ENCODE measurements around the gene FNDC10. TPM values are rescaled to one million over a fixed set of nuclear protein-coding genes. Genes with fewer than 3 reads are reported as not detected.

Gene FNDC10
- total RNA-seq, 4 donors from 2014 or later: 1.5 to 4.6 (median 3.7) TPM

DNA sequence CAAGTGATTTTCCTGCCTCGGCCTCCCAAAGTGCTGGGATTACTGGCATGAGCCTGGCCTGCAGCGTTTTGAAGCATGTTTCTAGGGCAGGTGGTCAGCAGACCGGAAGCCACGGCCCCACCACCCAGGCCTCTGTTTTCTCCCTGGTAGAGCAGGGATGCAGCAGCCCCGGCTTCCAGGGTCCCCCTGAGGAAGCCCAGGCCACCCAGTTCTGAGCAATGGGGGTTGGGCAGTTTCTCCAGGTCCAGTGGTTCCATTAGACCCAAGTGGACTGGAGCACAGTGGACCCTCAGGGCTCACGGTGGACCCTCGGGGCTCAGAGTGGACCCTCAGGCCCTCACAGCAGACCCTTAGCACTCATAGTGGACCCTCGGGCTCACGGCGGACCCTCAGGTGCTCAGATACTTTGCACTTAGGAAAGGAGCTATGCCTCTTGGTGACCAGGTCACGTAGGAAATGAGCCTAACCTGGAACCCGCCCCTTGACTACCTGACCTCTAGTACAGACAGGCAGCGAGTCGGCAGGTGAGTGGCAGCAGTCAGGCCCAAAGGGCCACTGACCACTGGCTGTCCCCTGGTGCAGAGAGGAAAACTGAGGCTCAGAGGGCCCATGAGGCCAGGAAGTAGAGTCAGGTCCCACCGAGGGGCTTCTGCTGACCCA lies 4.6 kb upstream of the FNDC10 start:
- in situ Hi-C loops (cut with MboI; ENCODE audit: low pct_ligation_motif_present in 1 of 4, low pct_unique_long_range_greater_than_20kb in 1 of 4, low sequenced_read_pairs in 3 of 4) (no loop called here), intact Hi-C loops (cut with DNase I; ENCODE audit: low total_unique reads) (no loop called here)
- H3K9me3 ChIP-seq: no peaks in the 10 kb centered on the region
- H3K27ac ChIP-seq: no peak overlapping the region
- H3K4me3 ChIP-seq: no peak overlapping the region
- no peak for DNase-seq
- peaks cover 5 to 6% (median 5%) of the 10 kb centered on the region in 4 donors for H3K4me1 ChIP-seq
- no peaks in the 10 kb centered on the region for H3K36me3 ChIP-seq
- WGBS, 2 donors (ENCODE audit: low coverage in 1 of 2): 72% methylated on average over 10 of the region's 15 CpGs; no CpG with 5 or more reads in 1 of the 2 donors
- H3K27me3 ChIP-seq: peaks cover 30% of the 10 kb centered on the region
- no peak for TF ChIP-seq POLR2A (IDR thresholded peaks at IDR 0.05)
- TF ChIP-seq EP300 (IDR thresholded peaks at IDR 0.05; ENCODE audit: low read depth): no peak
- no peak for TF ChIP-seq POLR2AphosphoS5 (IDR thresholded peaks at IDR 0.05)

DNA sequence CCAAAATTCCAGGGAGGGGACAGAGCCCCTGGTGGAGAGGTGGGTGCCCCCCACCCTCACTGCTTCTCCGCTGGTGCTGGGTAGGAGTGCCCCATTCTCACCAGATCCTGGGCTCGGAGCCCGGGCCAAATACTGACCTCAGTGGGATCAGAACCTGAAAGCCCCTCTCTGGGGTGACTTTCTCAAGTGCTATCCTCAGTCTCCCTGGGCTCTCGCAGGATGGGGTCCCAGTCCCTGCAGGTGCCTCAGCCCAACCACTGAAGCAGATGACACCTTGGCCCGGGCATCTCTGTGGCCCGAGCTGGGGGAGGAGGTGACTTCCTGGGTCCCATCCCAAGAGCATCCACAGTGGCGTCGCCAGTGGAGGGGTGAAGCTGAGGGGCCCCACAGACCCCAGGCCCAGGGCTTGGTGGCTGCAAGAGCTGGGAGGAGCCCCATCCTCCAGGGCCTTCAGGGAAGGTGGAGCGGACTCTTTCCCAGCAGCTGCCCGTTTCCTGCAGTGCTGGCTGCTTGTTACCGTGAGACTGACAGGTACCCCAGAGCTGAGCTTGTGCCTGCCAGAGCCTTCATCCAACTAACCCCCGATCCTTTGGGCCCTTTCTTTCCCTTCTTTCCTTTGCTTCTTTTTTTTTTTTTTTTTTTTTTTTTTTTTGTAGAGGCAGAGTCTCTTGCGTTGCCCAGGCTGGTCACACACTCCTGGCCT lies 3.9 kb upstream of the FNDC10 start:
- Histone ChIP-seq H3K27ac (no peak overlapping the region), H3K27me3 (peaks cover 37% of the 10 kb centered on the region), H3K4me1 (peaks cover 5 to 11% (median 10%) of the 10 kb centered on the region in 4 donors), H3K9me3 (no peaks in the 10 kb centered on the region), H3K4me3 (no peak overlapping the region), H3K36me3 (no peaks in the 10 kb centered on the region)
- no peak for DNase-seq
- in situ Hi-C loops (cut with MboI; ENCODE audit: low pct_ligation_motif_present in 1 of 4, low pct_unique_long_range_greater_than_20kb in 1 of 4, low sequenced_read_pairs in 3 of 4) (no loop called here), intact Hi-C loops (cut with DNase I; ENCODE audit: low total_unique reads) (no loop called here)
- 10 to 68% methylated on average over 2 to 9 of the region's 13 CpGs for WGBS, 2 donors (ENCODE audit: low coverage in 1 of 2)
- TF ChIP-seq, protein P1, sequence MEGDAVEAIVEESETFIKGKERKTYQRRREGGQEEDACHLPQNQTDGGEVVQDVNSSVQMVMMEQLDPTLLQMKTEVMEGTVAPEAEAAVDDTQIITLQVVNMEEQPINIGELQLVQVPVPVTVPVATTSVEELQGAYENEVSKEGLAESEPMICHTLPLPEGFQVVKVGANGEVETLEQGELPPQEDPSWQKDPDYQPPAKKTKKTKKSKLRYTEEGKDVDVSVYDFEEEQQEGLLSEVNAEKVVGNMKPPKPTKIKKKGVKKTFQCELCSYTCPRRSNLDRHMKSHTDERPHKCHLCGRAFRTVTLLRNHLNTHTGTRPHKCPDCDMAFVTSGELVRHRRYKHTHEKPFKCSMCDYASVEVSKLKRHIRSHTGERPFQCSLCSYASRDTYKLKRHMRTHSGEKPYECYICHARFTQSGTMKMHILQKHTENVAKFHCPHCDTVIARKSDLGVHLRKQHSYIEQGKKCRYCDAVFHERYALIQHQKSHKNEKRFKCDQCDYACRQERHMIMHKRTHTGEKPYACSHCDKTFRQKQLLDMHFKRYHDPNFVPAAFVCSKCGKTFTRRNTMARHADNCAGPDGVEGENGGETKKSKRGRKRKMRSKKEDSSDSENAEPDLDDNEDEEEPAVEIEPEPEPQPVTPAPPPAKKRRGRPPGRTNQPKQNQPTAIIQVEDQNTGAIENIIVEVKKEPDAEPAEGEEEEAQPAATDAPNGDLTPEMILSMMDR (IDR thresholded peaks at IDR 0.05): no peak
- no peak for TF ChIP-seq POLR2AphosphoS5 (IDR thresholded peaks at IDR 0.05)
- TF ChIP-seq EP300 (IDR thresholded peaks at IDR 0.05; ENCODE audit: low read depth): no peak
- no peak for TF ChIP-seq POLR2A (IDR thresholded peaks at IDR 0.05)

DNA sequence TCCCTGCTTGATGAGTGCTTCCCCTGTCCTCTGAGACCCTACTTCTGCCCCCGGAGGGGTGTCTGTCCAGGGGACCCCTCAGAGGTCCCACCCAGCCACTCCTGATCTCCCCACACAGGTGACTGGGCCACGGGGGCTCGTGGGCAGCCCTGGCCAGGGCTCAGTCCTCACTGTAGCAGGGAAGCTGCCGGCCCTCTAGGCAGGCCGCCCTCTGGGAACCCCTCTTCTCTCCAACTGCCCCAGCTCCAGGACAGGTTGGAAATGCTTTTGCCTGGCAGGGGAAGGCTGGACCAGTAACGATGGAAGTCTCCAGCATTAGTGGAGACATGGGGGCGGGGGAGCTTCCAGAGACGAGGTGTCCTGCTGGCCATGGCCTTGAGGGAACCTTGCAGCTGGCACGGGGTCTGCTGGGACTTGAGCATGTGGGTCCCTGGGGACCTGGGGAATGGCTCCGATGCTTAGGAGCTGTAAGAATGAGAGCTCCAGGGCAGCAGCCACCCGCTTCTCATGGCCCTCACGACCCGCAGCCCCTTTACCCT lies 3.1 kb upstream of the FNDC10 start:
- no peak for DNase-seq
- Histone ChIP-seq H3K9me3 (no peaks in the 10 kb centered on the region), H3K27me3 (peaks cover 45% of the 10 kb centered on the region), H3K27ac (no peak overlapping the region), H3K4me3 (no peak overlapping the region), H3K36me3 (no peaks in the 10 kb centered on the region), H3K4me1 (peaks cover 5 to 11% (median 10%) of the 10 kb centered on the region in 4 donors)
- no peak for TF ChIP-seq EP300 (IDR thresholded peaks at IDR 0.05; ENCODE audit: low read depth)
- no peak for TF ChIP-seq POLR2A (IDR thresholded peaks at IDR 0.05)
- no peak for TF ChIP-seq POLR2AphosphoS5 (IDR thresholded peaks at IDR 0.05)
- TF ChIP-seq, protein P1 (IDR thresholded peaks at IDR 0.05): no peak
- intact Hi-C loops (cut with DNase I; ENCODE audit: low total_unique reads) (no loop called here), in situ Hi-C loops (cut with MboI; ENCODE audit: low pct_ligation_motif_present in 1 of 4, low pct_unique_long_range_greater_than_20kb in 1 of 4, low sequenced_read_pairs in 3 of 4) (no loop called here)
- 60% methylated on average over 13 of the region's 13 CpGs; no CpG with 5 or more reads in 1 of the 2 donors for WGBS, 2 donors (ENCODE audit: low coverage in 1 of 2)

DNA sequence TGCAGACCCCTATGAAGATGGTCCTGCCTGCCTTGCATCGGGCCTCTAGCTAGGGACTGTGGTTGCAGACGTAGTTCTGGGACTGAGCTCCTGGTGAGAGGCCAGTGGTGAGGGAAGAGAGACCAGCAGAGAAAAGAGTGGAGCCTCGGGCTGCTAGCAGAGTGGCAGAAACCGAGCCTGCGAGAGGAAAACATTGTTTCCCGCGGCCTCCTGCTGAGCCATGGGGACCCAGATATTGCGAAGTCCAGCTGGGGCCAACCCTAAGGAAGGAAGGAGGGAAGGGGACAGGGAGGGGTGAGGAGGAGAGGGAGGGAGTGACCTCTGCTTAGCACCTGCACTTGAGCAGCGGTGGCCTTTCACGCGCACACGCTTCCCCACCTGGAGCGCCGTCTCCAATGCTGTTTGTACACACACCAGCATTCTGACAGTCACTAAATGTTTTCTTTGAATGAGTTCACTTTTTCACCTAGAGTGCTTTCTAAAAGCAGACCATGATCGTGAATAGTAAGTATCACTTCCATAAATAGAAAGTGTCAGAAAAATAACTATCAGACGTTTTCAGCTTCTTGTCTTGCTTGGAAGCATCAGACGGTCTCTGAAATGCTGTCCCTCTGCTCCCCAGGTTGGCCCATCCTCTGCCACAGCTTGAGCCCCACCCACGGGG lies 2.5 kb upstream of the FNDC10 start:
- peaks cover 51% of the 10 kb centered on the region for H3K27me3 ChIP-seq
- no peak overlapping the region for H3K27ac ChIP-seq
- DNase-seq: no peak
- WGBS, 2 donors (ENCODE audit: low coverage in 1 of 2): 38 to 55% methylated on average over 7 to 18 of the region's 18 CpGs
- intact Hi-C loops (cut with DNase I; ENCODE audit: low total_unique reads) (no loop called here), in situ Hi-C loops (cut with MboI; ENCODE audit: low pct_ligation_motif_present in 1 of 4, low pct_unique_long_range_greater_than_20kb in 1 of 4, low sequenced_read_pairs in 3 of 4) (no loop called here)
- H3K4me3 ChIP-seq: no peak overlapping the region
- H3K4me1 ChIP-seq: peaks cover 5 to 14% (median 10%) of the 10 kb centered on the region in 4 donors
- TF ChIP-seq EP300 (IDR thresholded peaks at IDR 0.05; ENCODE audit: low read depth): no peak
- no peak for TF ChIP-seq POLR2AphosphoS5 (IDR thresholded peaks at IDR 0.05)
- TF ChIP-seq, protein P1 (IDR thresholded peaks at IDR 0.05): no peak
- TF ChIP-seq POLR2A (IDR thresholded peaks at IDR 0.05): no peak
- no peaks in the 10 kb centered on the region for H3K9me3 ChIP-seq
- H3K36me3 ChIP-seq: no peaks in the 10 kb centered on the region
